ENCODE measurements around the gene ACAP1. TPM values are rescaled to one million over a fixed set of nuclear protein-coding genes. Genes with fewer than 3 reads are reported as not detected.
A peak's percentile ranks its signal among the peaks of the same experiment; 100 is the strongest.

The ACAP1 gene
- total RNA-seq, 1 donor from 2014 or later: 3.2 TPM

DNA sequence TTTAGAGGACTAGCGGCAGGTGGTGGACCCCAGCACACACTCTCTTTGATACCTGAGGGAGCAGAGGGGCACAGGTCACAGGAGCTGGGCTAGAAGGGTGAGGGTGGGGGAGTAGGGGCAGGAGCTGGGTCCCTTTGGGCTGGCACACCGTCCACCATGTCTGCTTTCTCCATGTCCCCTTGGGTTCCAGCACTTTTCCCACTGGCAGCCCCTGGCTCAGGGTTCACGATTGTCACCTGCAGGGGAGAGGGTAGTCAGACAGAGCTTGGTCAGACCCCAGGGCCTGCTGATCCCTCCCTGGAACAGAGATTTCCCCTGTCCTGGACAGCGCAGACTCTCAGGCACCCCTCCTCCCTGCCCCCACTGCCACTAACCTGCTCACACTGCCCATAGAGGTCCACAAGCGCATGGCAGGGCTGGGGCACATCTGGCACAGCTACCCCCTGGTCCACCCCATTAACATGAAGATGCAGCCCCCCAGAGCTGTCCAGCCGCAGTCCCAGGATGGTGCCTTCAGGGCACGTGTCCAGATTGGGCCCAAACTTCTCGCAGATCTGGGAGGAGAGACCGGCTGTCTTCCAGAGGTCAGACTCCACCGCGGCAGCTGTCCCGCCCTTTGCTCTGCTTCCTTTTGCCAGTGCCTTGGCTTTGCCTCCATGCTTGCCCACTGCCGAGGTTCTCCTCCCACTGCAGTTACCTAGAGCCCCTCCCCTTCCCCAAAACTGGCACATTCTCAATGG is 18.0 kb upstream of the ACAP1 start:
- Mint-ChIP-seq H3K36me3 (peaks cover 10% of the 10 kb centered on the region), H3K4me1 (ENCODE audit: unreplicated experiment) (peaks cover 10% of the 10 kb centered on the region)

DNA sequence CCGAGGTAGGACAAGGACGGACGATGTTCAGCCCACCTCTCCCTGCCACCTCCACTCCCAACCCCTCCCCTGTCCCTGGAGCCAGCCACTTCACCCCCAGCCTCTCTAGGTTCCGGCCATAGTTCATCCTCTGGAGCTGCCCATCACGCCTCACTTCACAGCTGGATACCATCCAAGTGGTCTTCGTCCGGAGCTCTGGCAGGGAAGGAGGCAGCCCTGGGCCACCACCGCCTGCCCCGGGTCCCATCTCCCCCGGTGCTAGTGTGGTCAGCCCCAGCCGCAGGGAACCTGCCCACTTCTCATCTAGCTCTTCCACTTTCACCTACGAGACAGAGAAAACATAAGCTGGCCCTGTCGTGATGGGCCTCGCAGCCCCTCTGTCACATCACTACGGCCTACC is 14.9 kb upstream of the ACAP1 start:
- no peaks in the 10 kb centered on the region for H3K27me3 Mint-ChIP-seq
- no peak overlapping the region for H3K4me3 Mint-ChIP-seq
- TF ChIP-seq, protein P1, sequence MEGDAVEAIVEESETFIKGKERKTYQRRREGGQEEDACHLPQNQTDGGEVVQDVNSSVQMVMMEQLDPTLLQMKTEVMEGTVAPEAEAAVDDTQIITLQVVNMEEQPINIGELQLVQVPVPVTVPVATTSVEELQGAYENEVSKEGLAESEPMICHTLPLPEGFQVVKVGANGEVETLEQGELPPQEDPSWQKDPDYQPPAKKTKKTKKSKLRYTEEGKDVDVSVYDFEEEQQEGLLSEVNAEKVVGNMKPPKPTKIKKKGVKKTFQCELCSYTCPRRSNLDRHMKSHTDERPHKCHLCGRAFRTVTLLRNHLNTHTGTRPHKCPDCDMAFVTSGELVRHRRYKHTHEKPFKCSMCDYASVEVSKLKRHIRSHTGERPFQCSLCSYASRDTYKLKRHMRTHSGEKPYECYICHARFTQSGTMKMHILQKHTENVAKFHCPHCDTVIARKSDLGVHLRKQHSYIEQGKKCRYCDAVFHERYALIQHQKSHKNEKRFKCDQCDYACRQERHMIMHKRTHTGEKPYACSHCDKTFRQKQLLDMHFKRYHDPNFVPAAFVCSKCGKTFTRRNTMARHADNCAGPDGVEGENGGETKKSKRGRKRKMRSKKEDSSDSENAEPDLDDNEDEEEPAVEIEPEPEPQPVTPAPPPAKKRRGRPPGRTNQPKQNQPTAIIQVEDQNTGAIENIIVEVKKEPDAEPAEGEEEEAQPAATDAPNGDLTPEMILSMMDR (conservative IDR thresholded peaks at IDR 0.05): no peak
- peaks cover 4% of the 10 kb centered on the region for H3K36me3 Mint-ChIP-seq
- no peak for DNase-seq (ENCODE audit: extremely low spot score, unreplicated experiment)
- no peaks in the 10 kb centered on the region for H3K9me3 Mint-ChIP-seq
- H3K4me1 Mint-ChIP-seq (ENCODE audit: unreplicated experiment): no peaks in the 10 kb centered on the region
- H3K27ac Mint-ChIP-seq: no peak overlapping the region

More for the DNA sequence above, 18.0 kb upstream of the ACAP1 start:
- H3K9me3 Mint-ChIP-seq: no peaks in the 10 kb centered on the region
- no peaks in the 10 kb centered on the region for H3K27me3 Mint-ChIP-seq
- peak overlapping the region; percentile 75 for H3K27ac Mint-ChIP-seq
- DNase-seq (ENCODE audit: extremely low spot score, unreplicated experiment): no peak
- H3K4me3 Mint-ChIP-seq: peak overlapping the region; percentile 57
- TF ChIP-seq, protein P1 (conservative IDR thresholded peaks at IDR 0.05): no peak

DNA sequence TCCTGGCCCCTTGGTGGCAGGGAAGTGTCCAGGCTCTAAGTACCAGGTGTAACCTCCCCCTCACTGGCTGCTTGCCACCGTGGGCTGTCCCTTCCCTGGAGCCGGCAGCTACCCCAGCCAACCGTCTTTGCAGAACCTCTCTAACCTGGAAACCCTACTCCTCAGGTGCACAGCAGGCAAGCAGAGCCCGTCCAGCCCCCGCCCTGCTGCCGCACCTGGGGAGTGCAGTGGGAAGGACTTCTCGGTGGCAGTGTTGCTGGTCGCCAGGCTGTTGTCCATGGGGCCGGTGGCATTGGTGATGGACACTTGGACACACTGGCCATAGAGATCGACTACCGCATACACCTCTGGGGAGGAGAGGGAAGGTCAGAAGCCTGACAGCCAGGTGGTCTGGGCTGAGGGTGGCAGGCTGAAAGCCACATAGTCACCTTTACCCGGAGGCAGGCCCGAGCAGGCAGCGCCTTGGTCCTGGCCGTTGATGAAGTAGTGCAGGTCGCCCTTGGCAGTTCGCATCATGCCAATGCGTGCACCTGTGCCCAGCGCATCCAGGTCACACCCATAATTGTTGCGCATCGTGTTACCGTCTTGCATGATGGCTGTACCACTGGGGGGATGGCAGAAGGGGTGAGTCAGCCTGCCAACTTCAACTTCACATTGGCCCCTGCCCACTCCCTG is 13.7 kb upstream of the ACAP1 start:
- Mint-ChIP-seq H3K4me3 (no peak overlapping the region), H3K4me1 (ENCODE audit: unreplicated experiment) (peaks cover 3% of the 10 kb centered on the region), H3K27me3 (no peaks in the 10 kb centered on the region), H3K27ac (no peak overlapping the region), H3K9me3 (no peaks in the 10 kb centered on the region), H3K36me3 (peaks cover 3% of the 10 kb centered on the region)
- DNase-seq (ENCODE audit: extremely low spot score, unreplicated experiment): no peak
- TF ChIP-seq, protein P1 (conservative IDR thresholded peaks at IDR 0.05): no peak

DNA sequence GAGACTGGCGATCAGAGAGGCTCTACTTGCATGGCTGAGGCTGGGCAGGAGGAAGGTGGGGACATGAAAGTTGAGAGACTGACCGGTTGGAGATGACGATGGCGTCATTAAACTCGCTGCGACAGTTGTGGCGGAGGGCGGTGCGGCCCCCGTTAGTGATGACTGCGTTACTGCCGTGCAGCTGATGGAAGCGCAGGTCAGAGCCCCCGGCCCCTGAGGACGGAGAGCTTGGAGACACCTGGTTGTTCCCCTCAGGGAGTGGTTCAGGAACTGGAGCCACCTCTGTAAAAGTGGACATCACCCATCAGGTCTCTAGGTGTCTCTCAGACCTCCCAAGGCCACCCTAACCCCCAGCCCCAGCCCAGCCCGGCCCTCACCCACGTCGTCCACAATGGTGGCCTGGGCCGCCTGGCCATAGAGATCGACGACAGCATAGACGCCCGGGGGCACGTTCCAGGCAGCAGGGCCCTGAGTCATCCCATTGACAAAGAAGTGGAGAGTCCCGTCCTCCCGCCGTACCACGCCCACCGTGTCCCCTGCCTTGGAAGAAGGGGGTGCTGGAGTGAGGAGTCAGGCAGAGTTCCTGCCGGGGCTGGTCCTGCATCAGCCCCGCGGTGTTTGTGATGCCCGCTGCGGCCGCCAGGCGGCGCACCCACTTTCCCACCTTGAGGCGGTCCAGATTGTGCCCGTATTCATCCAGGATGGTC is 12.4 kb upstream of the ACAP1 start:
- Mint-ChIP-seq H3K27me3 (no peaks in the 10 kb centered on the region), H3K27ac (no peak overlapping the region), H3K4me1 (ENCODE audit: unreplicated experiment) (peaks cover 15% of the 10 kb centered on the region), H3K36me3 (peaks cover 3% of the 10 kb centered on the region), H3K4me3 (no peak overlapping the region), H3K9me3 (no peaks in the 10 kb centered on the region)
- DNase-seq (ENCODE audit: extremely low spot score, unreplicated experiment): no peak
- TF ChIP-seq, protein P1 (conservative IDR thresholded peaks at IDR 0.05): peak; percentile 90

DNA sequence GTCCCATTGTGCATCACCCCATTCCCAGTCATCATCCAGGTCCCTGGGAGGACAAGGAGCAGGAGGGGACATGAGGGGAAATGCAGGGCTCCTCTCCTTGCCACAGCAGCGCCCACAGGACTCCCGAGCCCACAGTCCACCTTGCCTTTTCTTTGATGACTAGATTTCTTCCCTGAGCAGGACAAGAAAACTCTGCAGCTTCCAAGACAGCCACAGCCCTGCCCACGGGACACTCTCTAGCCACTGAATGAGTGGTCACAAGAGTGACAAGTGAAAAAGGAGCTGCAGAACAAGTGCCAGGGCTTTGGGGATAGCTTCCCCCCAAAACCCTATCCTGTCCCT is 11.9 kb upstream of the ACAP1 start:
- no peaks in the 10 kb centered on the region for H3K27me3 Mint-ChIP-seq
- H3K4me3 Mint-ChIP-seq: no peak overlapping the region
- H3K27ac Mint-ChIP-seq: no peak overlapping the region
- peaks cover 3% of the 10 kb centered on the region for H3K36me3 Mint-ChIP-seq
- no peaks in the 10 kb centered on the region for H3K9me3 Mint-ChIP-seq
- H3K4me1 Mint-ChIP-seq (ENCODE audit: unreplicated experiment): peaks cover 15% of the 10 kb centered on the region
- TF ChIP-seq, protein P1 (conservative IDR thresholded peaks at IDR 0.05): no peak
- no peak for DNase-seq (ENCODE audit: extremely low spot score, unreplicated experiment)

All from type B pancreatic cell (in vitro differentiated cells).